SK-N-SH treated with all-trans-retinoic acid at 6 μM for 48 hours (cell line): ENCODE results near the gene MIEF2.

Experiments used
- ATAC-seq: fragments of 200-7000 bp; cut with Tn5 transposase; 3 replicates; pipeline ENCODE4 v1.9.1; 2020; ENCODE audit warnings: mild to moderate bottlenecking, moderate library complexity
- ARNTL ChIP-seq: fragments of 450-650 bp; formaldehyde crosslinking; IDR thresholded peaks from 2 replicates; pipeline ENCODE4 v1.5.0; 2020; ENCODE audit warnings: low read depth, mild to moderate bottlenecking, moderate library complexity, borderline replicate concordance
- BACH2 ChIP-seq: fragments of 250-450 bp; sonication (Bioruptor Pico); IDR thresholded peaks from 2 replicates; pipeline ENCODE4 v1.9.0; 2021; ENCODE audit warnings: mild to moderate bottlenecking, borderline replicate concordance
- CSDC2 ChIP-seq: fragments of 250-450 bp; sonication (Bioruptor Pico); IDR thresholded peaks from 2 replicates; pipeline ENCODE4 v1.5.0; 2020; ENCODE audit warnings: mild to moderate bottlenecking, moderate library complexity
- ESRRG ChIP-seq: fragments of 250-450 bp; sonication (Bioruptor Pico); IDR thresholded peaks from 2 replicates; pipeline ENCODE4 v1.6.1; 2021; ENCODE audit warnings: mild to moderate bottlenecking
- GLIS3 ChIP-seq: fragments of 250-450 bp; sonication (Bioruptor Pico); IDR thresholded peaks from 2 replicates; pipeline ENCODE4 v1.5.0; 2020; ENCODE audit warnings: mild to moderate bottlenecking, moderate library complexity
- ISL1 ChIP-seq: fragments of 250-450 bp; sonication (Bioruptor Pico); IDR thresholded peaks from 2 replicates; pipeline ENCODE4 v2.1.2; 2022; ENCODE audit warnings: mild to moderate bottlenecking, moderate library complexity
- OSR1 ChIP-seq: fragments of 250-450 bp; sonication (Bioruptor Pico); IDR thresholded peaks from 2 replicates; pipeline ENCODE4 v1.8.0; 2022; ENCODE audit warnings: moderate library complexity, mild to moderate bottlenecking, inconsistent platforms
- PPARA ChIP-seq: fragments of 250-450 bp; sonication (Bioruptor Pico); IDR thresholded peaks from 2 replicates; pipeline ENCODE4 v1.5.0; 2020; ENCODE audit warnings: mild to moderate bottlenecking, borderline replicate concordance
- RARB ChIP-seq: fragments of 250-450 bp; sonication (Bioruptor Pico); IDR thresholded peaks from 2 replicates; pipeline ENCODE4 v1.8.0; 2021; ENCODE audit warnings: mild to moderate bottlenecking, moderate library complexity
- SNAI2 ChIP-seq: fragments of 250-450 bp; sonication (Bioruptor Pico); IDR thresholded peaks from 2 replicates; pipeline ENCODE4 v1.5.0; 2020; ENCODE audit warnings: mild to moderate bottlenecking, moderate library complexity
- TCF4 ChIP-seq: fragments of 250-450 bp; sonication (Bioruptor Pico); IDR thresholded peaks from 2 replicates; pipeline ENCODE4 v1.8.0; 2021; ENCODE audit warnings: mild to moderate bottlenecking, moderate library complexity, borderline replicate concordance
- TOX ChIP-seq: fragments of 250-450 bp; sonication (Bioruptor Pico); IDR thresholded peaks from 2 replicates; pipeline ENCODE4 v1.8.0; 2021; ENCODE audit warnings: mild to moderate bottlenecking, moderate library complexity, borderline replicate concordance
- ZC3H10 ChIP-seq: fragments of 250-450 bp; sonication (Bioruptor Pico); IDR thresholded peaks from 2 replicates; pipeline ENCODE4 v1.5.1; 2021; ENCODE audit warnings: mild to moderate bottlenecking, moderate library complexity
- ZFP3 ChIP-seq: fragments of 250-450 bp; sonication (Bioruptor Pico); IDR thresholded peaks from 2 replicates; pipeline ENCODE4 v1.5.0; 2020; ENCODE audit warnings: mild to moderate bottlenecking, moderate library complexity
- ZFP30 ChIP-seq: fragments of 450-650 bp; formaldehyde crosslinking; IDR thresholded peaks from 2 replicates; pipeline ENCODE4 v1.5.0; 2022; ENCODE audit warnings: mild to moderate bottlenecking, moderate library complexity
- ZNF565 ChIP-seq: fragments of 450-650 bp; formaldehyde crosslinking; conservative IDR thresholded peaks from 2 replicates; pipeline ENCODE4 v1.5.0; 2020; ENCODE audit warnings: low read depth, mild to moderate bottlenecking, moderate library complexity
- ZNF70 ChIP-seq: fragments of 450-650 bp; formaldehyde crosslinking; IDR thresholded peaks from 2 replicates; pipeline ENCODE4 v1.5.0; 2020; ENCODE audit warnings: mild to moderate bottlenecking, moderate library complexity
- ZNF8 ChIP-seq: fragments of 450-650 bp; formaldehyde crosslinking; IDR thresholded peaks from 2 replicates; pipeline ENCODE4 v1.5.0; 2020; ENCODE audit warnings: mild to moderate bottlenecking, moderate library complexity
- TF ChIP-seq, protein P1 (sequence below): fragments of 250-450 bp; sonication (Bioruptor Pico); IDR thresholded peaks from 2 replicates; pipeline ENCODE4 v1.5.0; 2020; ENCODE audit warnings: mild to moderate bottlenecking, moderate library complexity
- TF ChIP-seq, protein P2 (sequence below): fragments of 250-450 bp; sonication (Bioruptor Pico); IDR thresholded peaks from 2 replicates; pipeline ENCODE4 v1.8.0; 2021; ENCODE audit warnings: low read depth, mild to moderate bottlenecking, moderate library complexity, borderline replicate concordance
- TF ChIP-seq, protein P3 (sequence below): fragments of 250-450 bp; sonication (Bioruptor Pico); IDR thresholded peaks from 2 replicates; pipeline ENCODE4 v1.5.1; 2021; ENCODE audit warnings: mild to moderate bottlenecking, moderate library complexity
- TF ChIP-seq, protein P4 (sequence below): fragments of 250-450 bp; sonication (Bioruptor Pico); IDR thresholded peaks from 2 replicates; pipeline ENCODE4 v1.5.1; 2020; ENCODE audit warnings: low read depth, mild to moderate bottlenecking, moderate library complexity

Gene MIEF2

DNA sequence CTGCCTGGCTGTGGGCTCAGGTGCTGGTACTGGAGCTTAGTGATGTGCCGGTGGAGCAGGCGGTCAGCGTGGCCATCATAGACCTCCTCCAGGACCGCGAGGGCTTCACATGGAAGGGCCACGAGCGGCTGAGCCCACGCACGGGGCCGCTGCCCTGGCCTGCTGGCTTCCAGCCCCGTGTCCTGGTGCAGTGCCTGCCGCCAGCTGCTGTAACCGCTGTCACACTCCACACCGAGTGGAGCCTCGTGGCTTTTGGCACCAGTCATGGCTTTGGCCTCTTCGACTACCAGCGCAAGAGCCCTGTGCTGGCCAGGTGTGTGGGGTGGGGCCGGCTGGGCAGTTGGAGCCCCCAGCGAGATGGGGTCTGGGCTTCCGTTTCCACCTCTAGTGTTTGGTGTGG, 23.0 kb upstream of the MIEF2 start:
- TF ChIP-seq GLIS3 (CRISPR knock-in tag) (no peak), ARNTL (CRISPR knock-in tag) (no peak), ZNF70 (no peak), CSDC2 (CRISPR knock-in tag) (no peak), SNAI2 (CRISPR knock-in tag) (no peak), ZNF8 (CRISPR knock-in tag) (no peak), ISL1 (CRISPR knock-in tag) (no peak), TOX (CRISPR knock-in tag) (no peak)
- no peak for ATAC-seq

DNA sequence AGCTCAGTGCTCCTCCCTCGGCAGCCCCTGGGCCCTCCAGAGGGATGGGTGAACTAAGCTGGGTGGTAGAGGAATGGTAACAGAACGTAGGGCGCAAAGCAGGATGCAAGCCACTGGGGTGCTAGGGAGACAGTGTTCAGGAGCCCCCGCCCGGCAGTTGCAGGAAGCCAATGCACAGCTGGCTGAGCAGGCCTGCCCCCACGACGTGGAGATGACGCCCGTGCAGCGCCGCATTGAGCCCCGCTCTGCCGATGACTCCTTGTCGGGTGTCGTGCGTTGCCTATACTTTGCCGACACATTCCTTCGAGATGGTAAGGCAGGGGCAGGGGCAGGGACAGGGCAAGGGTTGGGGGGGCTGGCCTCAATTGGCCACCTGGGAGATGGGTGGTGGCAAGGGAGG, 22.2 kb upstream of the MIEF2 start:
- TF ChIP-seq ZC3H10 (CRISPR knock-in tag) = no peak
- TF ChIP-seq ZNF565 = no peak
- TF ChIP-seq SNAI2 (CRISPR knock-in tag) = no peak
- TF ChIP-seq, protein P1, sequence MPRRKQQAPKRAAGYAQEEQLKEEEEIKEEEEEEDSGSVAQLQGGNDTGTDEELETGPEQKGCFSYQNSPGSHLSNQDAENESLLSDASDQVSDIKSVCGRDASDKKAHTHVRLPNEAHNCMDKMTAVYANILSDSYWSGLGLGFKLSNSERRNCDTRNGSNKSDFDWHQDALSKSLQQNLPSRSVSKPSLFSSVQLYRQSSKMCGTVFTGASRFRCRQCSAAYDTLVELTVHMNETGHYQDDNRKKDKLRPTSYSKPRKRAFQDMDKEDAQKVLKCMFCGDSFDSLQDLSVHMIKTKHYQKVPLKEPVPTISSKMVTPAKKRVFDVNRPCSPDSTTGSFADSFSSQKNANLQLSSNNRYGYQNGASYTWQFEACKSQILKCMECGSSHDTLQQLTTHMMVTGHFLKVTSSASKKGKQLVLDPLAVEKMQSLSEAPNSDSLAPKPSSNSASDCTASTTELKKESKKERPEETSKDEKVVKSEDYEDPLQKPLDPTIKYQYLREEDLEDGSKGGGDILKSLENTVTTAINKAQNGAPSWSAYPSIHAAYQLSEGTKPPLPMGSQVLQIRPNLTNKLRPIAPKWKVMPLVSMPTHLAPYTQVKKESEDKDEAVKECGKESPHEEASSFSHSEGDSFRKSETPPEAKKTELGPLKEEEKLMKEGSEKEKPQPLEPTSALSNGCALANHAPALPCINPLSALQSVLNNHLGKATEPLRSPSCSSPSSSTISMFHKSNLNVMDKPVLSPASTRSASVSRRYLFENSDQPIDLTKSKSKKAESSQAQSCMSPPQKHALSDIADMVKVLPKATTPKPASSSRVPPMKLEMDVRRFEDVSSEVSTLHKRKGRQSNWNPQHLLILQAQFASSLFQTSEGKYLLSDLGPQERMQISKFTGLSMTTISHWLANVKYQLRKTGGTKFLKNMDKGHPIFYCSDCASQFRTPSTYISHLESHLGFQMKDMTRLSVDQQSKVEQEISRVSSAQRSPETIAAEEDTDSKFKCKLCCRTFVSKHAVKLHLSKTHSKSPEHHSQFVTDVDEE (CRISPR knock-in tag) = no peak
- no peak for TF ChIP-seq ZNF70
- TF ChIP-seq, protein P2, sequence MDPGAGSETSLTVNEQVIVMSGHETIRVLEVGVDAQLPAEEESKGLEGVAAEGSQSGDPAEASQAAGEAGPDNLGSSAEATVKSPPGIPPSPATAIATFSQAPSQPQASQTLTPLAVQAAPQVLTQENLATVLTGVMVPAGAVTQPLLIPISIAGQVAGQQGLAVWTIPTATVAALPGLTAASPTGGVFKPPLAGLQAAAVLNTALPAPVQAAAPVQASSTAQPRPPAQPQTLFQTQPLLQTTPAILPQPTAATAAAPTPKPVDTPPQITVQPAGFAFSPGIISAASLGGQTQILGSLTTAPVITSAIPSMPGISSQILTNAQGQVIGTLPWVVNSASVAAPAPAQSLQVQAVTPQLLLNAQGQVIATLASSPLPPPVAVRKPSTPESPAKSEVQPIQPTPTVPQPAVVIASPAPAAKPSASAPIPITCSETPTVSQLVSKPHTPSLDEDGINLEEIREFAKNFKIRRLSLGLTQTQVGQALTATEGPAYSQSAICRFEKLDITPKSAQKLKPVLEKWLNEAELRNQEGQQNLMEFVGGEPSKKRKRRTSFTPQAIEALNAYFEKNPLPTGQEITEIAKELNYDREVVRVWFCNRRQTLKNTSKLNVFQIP (CRISPR knock-in tag) = no peak
- TF ChIP-seq ZFP3 (CRISPR knock-in tag) = no peak
- TF ChIP-seq, protein P3, sequence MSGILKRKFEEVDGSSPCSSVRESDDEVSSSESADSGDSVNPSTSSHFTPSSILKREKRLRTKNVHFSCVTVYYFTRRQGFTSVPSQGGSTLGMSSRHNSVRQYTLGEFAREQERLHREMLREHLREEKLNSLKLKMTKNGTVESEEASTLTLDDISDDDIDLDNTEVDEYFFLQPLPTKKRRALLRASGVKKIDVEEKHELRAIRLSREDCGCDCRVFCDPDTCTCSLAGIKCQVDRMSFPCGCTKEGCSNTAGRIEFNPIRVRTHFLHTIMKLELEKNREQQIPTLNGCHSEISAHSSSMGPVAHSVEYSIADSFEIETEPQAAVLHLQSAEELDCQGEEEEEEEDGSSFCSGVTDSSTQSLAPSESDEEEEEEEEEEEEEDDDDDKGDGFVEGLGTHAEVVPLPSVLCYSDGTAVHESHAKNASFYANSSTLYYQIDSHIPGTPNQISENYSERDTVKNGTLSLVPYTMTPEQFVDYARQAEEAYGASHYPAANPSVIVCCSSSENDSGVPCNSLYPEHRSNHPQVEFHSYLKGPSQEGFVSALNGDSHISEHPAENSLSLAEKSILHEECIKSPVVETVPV = no peak
- TF ChIP-seq, all 23 proteins: peak for 0
- ATAC-seq = no peak

DNA sequence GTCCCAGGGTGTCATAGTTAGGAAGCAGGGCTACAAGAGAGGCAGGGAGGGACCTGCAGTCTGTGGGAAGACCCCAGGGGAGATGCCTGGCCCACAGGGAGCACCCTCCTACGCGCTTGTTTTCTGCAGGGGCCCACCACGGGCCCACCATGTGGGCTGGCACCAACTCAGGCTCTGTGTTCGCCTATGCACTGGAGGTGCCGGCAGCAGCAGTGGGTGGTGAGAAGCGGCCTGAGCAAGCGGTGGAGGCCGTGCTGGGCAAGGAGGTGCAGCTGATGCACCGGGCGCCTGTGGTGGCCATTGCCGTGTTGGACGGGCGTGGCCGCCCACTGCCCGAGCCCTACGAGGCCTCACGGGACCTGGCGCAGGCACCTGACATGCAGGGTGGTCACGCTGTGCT, 20.0 kb upstream of the MIEF2 start:
- no peak for ATAC-seq
- no peak for TF ChIP-seq SNAI2 (CRISPR knock-in tag)
- TF ChIP-seq ISL1 (CRISPR knock-in tag) = no peak
- no peak for TF ChIP-seq ZNF70
- TF ChIP-seq ZNF8 (CRISPR knock-in tag) = no peak
- TF ChIP-seq ARNTL (CRISPR knock-in tag) = no peak
- TF ChIP-seq TOX (CRISPR knock-in tag) = no peak
- TF ChIP-seq OSR1 (CRISPR knock-in tag) = no peak
- TF ChIP-seq RARB (CRISPR knock-in tag) = no peak
- TF ChIP-seq, protein P1 (CRISPR knock-in tag) = no peak
- no peak for TF ChIP-seq BACH2 (CRISPR knock-in tag)
- TF ChIP-seq GLIS3 (CRISPR knock-in tag) = no peak
- TF ChIP-seq CSDC2 (CRISPR knock-in tag) = no peak
- TF ChIP-seq, protein P4, sequence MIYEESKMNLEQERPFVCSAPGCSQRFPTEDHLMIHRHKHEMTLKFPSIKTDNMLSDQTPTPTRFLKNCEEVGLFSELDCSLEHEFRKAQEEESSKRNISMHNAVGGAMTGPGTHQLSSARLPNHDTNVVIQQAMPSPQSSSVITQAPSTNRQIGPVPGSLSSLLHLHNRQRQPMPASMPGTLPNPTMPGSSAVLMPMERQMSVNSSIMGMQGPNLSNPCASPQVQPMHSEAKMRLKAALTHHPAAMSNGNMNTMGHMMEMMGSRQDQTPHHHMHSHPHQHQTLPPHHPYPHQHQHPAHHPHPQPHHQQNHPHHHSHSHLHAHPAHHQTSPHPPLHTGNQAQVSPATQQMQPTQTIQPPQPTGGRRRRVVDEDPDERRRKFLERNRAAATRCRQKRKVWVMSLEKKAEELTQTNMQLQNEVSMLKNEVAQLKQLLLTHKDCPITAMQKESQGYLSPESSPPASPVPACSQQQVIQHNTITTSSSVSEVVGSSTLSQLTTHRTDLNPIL (CRISPR knock-in tag) = no peak
- no peak for TF ChIP-seq TCF4 (CRISPR knock-in tag)
- TF ChIP-seq, protein P2 (CRISPR knock-in tag) = no peak
- TF ChIP-seq ZNF565 = no peak
- TF ChIP-seq ZC3H10 (CRISPR knock-in tag) = no peak
- no peak for TF ChIP-seq ESRRG
- TF ChIP-seq PPARA = no peak
- no peak for TF ChIP-seq ZFP30 (CRISPR knock-in tag)
